ENCODE results near the gene RNF146. TPM values are rescaled to one million over a fixed set of nuclear protein-coding genes. Genes with fewer than 3 reads are reported as not detected.
A peak's percentile ranks its signal among the peaks of the same experiment; 100 is the strongest.

Gene RNF146
- total RNA-seq, 3 donors from 2014 or later (not counting 1 experiment from before 2014, with no cell fraction given): 23.0 to 34.8 (median 25.4) TPM

- Histone ChIP-seq H3K4me1 (ENCODE audit: control insufficient read depth, insufficient read depth, low read length) (no peaks in the 10 kb centered on the region), H3K36me3 (ENCODE audit: control insufficient read depth, insufficient read depth, low read length) (peaks cover 6% of the 10 kb centered on the region), H3K4me3 (ENCODE audit: low read length) (no peak overlapping the region), H3K27me3 (ENCODE audit: control insufficient read depth, insufficient read depth, low read length) (no peaks in the 10 kb centered on the region), H3K27ac (ENCODE audit: low read length) (no peak overlapping the region), H3K9me3 (ENCODE audit: control insufficient read depth, insufficient read depth, low read length) (no peaks in the 10 kb centered on the region)
- ATAC-seq: no peak
- no peak overlapping the region for H3K27ac Mint-ChIP-seq
- H3K36me3 Mint-ChIP-seq: no peaks in the 10 kb centered on the region
- H3K27me3 Mint-ChIP-seq (ENCODE audit: low read depth in 2 of 2): no peaks in the 10 kb centered on the region
- peaks cover 31 to 36% of the 10 kb centered on the region in 2 donors for H3K4me1 Mint-ChIP-seq
- 93% methylated on average over 1 of the region's 1 CpG for WGBS (ENCODE audit: insufficient coverage)
- TF ChIP-seq, protein P1, sequence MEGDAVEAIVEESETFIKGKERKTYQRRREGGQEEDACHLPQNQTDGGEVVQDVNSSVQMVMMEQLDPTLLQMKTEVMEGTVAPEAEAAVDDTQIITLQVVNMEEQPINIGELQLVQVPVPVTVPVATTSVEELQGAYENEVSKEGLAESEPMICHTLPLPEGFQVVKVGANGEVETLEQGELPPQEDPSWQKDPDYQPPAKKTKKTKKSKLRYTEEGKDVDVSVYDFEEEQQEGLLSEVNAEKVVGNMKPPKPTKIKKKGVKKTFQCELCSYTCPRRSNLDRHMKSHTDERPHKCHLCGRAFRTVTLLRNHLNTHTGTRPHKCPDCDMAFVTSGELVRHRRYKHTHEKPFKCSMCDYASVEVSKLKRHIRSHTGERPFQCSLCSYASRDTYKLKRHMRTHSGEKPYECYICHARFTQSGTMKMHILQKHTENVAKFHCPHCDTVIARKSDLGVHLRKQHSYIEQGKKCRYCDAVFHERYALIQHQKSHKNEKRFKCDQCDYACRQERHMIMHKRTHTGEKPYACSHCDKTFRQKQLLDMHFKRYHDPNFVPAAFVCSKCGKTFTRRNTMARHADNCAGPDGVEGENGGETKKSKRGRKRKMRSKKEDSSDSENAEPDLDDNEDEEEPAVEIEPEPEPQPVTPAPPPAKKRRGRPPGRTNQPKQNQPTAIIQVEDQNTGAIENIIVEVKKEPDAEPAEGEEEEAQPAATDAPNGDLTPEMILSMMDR (IDR thresholded peaks at IDR 0.05): no peak
- H3K9me3 Mint-ChIP-seq: no peaks in the 10 kb centered on the region
- intact Hi-C loops (cut with micrococcal nuclease): no loop called here
- DNase-seq: no peak
- H3K4me3 Mint-ChIP-seq: no peak overlapping the region
Observed at GRCh38 chr6:127276331-127276730, 9.7 kb downstream of the RNF146 start.

- Histone ChIP-seq H3K4me3 (ENCODE audit: low read length) (no peak overlapping the region), H3K27me3 (ENCODE audit: control insufficient read depth, insufficient read depth, low read length) (no peaks in the 10 kb centered on the region), H3K36me3 (ENCODE audit: control insufficient read depth, insufficient read depth, low read length) (peaks cover 17% of the 10 kb centered on the region), H3K4me1 (ENCODE audit: control insufficient read depth, insufficient read depth, low read length) (no peaks in the 10 kb centered on the region), H3K9me3 (ENCODE audit: control insufficient read depth, insufficient read depth, low read length) (no peaks in the 10 kb centered on the region), H3K27ac (ENCODE audit: low read length) (no peak overlapping the region)
- intact Hi-C loops (cut with micrococcal nuclease): no loop called here
- peak overlapping the region in 1 of 2 donors; percentile 12 for H3K27ac Mint-ChIP-seq
- TF ChIP-seq, protein P1 (IDR thresholded peaks at IDR 0.05): no peak
- H3K9me3 Mint-ChIP-seq: no peaks in the 10 kb centered on the region
- ATAC-seq: no peak
- DNase-seq: no peak
- no peaks in the 10 kb centered on the region for H3K36me3 Mint-ChIP-seq
- WGBS (ENCODE audit: insufficient coverage): 100% methylated on average over 2 of the region's 3 CpGs
- H3K4me3 Mint-ChIP-seq: no peak overlapping the region
- no peaks in the 10 kb centered on the region for H3K27me3 Mint-ChIP-seq (ENCODE audit: low read depth in 2 of 2)
- H3K4me1 Mint-ChIP-seq: peaks cover 23 to 30% of the 10 kb centered on the region in 2 donors
Observed at GRCh38 chr6:127277878-127278843, 11.5 kb downstream of the RNF146 start.

GRCh38 chr6:127279815-127280214 is 13.2 kb downstream of the RNF146 start:
- H3K9me3 ChIP-seq (ENCODE audit: control insufficient read depth, insufficient read depth, low read length): no peaks in the 10 kb centered on the region
- ATAC-seq: no peak
- H3K27me3 Mint-ChIP-seq (ENCODE audit: low read depth in 2 of 2): no peaks in the 10 kb centered on the region
- peaks cover 9 to 16% of the 10 kb centered on the region in 2 donors for H3K4me1 Mint-ChIP-seq
- H3K4me3 Mint-ChIP-seq: no peak overlapping the region
- H3K36me3 Mint-ChIP-seq: no peaks in the 10 kb centered on the region
- intact Hi-C loops (cut with micrococcal nuclease): no loop called here
- H3K4me1 ChIP-seq (ENCODE audit: control insufficient read depth, insufficient read depth, low read length): no peaks in the 10 kb centered on the region
- WGBS (ENCODE audit: insufficient coverage): no CpG with 5 or more reads among the region's 1 CpG
- TF ChIP-seq, protein P1 (IDR thresholded peaks at IDR 0.05): no peak
- no peaks in the 10 kb centered on the region for H3K27me3 ChIP-seq (ENCODE audit: control insufficient read depth, insufficient read depth, low read length)
- no peak overlapping the region for H3K4me3 ChIP-seq (ENCODE audit: low read length)
- no peaks in the 10 kb centered on the region for H3K9me3 Mint-ChIP-seq
- DNase-seq: no peak
- H3K27ac Mint-ChIP-seq: no peak overlapping the region
- H3K36me3 ChIP-seq (ENCODE audit: control insufficient read depth, insufficient read depth, low read length): peaks cover 25% of the 10 kb centered on the region
- no peak overlapping the region for H3K27ac ChIP-seq (ENCODE audit: low read length)
